Trophoblast cell (in vitro differentiated cells and primary cell): ENCODE results near the gene EDC3.

Experiments
- DNase-seq, 2 donors: peaks; one replicate each; pipeline ENCODE4 v3.0.0-alpha.2; 2016
- H2AFZ ChIP-seq: 2 replicates; pipeline ENCODE4 v1.6.1; 2013; ENCODE audit warnings: low read length, moderate library complexity, mild to moderate bottlenecking; ENCODE audit not compliant: insufficient read depth, poor library complexity
- H2AK5ac ChIP-seq: 2 replicates; pipeline ENCODE4 v1.6.1; 2013; ENCODE audit warnings: mild to moderate bottlenecking, low read length
- H2BK120ac ChIP-seq: 2 replicates; pipeline ENCODE4 v1.6.1; 2013; ENCODE audit warnings: low read length, mild to moderate bottlenecking, moderate library complexity; ENCODE audit not compliant: insufficient read depth, poor library complexity
- H2BK12ac ChIP-seq: 2 replicates; pipeline ENCODE4 v1.6.1; 2013; ENCODE audit warnings: mild to moderate bottlenecking, low read length, moderate library complexity
- H2BK5ac ChIP-seq: 2 replicates; pipeline ENCODE4 v1.6.1; 2013; ENCODE audit warnings: low read length, low read depth, moderate library complexity, mild to moderate bottlenecking; ENCODE audit not compliant: poor library complexity
- H3K14ac ChIP-seq: 2 replicates; pipeline ENCODE4 v1.6.1; 2013; ENCODE audit warnings: mild to moderate bottlenecking, low read length
- H3K18ac ChIP-seq: 2 replicates; pipeline ENCODE4 v1.6.1; 2013; ENCODE audit warnings: mild to moderate bottlenecking, low read length
- H3K23ac ChIP-seq: 2 replicates; pipeline ENCODE4 v1.6.1; 2013; ENCODE audit warnings: low read length
- H3K27ac ChIP-seq: 2 replicates; pipeline ENCODE4 v1.5.1; 2013; ENCODE audit warnings: low read depth, mild to moderate bottlenecking, inconsistent platforms, low read length, moderate library complexity
- H3K27me3 ChIP-seq: 2 replicates; pipeline ENCODE4 v1.6.1; 2013; ENCODE audit warnings: inconsistent platforms, mild to moderate bottlenecking, low read length, moderate library complexity; ENCODE audit not compliant: insufficient read depth
- H3K36me3 ChIP-seq, 2 experiments: 1 replicate in 1 of 2; 2 replicates in 1 of 2; pipeline ENCODE4 v1.6.1; 2013; ENCODE audit warnings: low read length in 2 of 2, mild to moderate bottlenecking in 2 of 2, moderate library complexity in 1 of 2; ENCODE audit not compliant: insufficient read depth in 2 of 2, control insufficient read depth in 1 of 2
- H3K4ac ChIP-seq: 2 replicates; pipeline ENCODE4 v1.6.1; 2013; ENCODE audit warnings: low read depth, mild to moderate bottlenecking, low read length, moderate library complexity
- H3K4me1 ChIP-seq, 2 experiments: 1 replicate in 1 of 2; 2 replicates in 1 of 2; pipeline ENCODE4 v1.6.1; 2013; ENCODE audit warnings: low read length in 2 of 2, mild to moderate bottlenecking in 2 of 2, moderate library complexity in 1 of 2; ENCODE audit not compliant: insufficient read depth in 2 of 2, control insufficient read depth in 1 of 2
- H3K4me2 ChIP-seq: 2 replicates; pipeline ENCODE4 v1.6.1; 2013; ENCODE audit warnings: inconsistent platforms, mild to moderate bottlenecking, low read length, moderate library complexity
- H3K4me3 ChIP-seq: 2 replicates; pipeline ENCODE4 v1.5.1; 2013; ENCODE audit warnings: mild to moderate bottlenecking, low read depth, low read length, inconsistent platforms
- H3K79me1 ChIP-seq: one replicate; pipeline ENCODE4 v1.6.1; 2013; ENCODE audit warnings: low read length
- H3K79me2 ChIP-seq: 2 replicates; pipeline ENCODE4 v1.6.1; 2013; ENCODE audit warnings: low read length, mild to moderate bottlenecking; ENCODE audit not compliant: control insufficient read depth, insufficient read depth, poor library complexity
- H3K9ac ChIP-seq: 2 replicates; pipeline ENCODE4 v1.6.1; 2013; ENCODE audit warnings: mild to moderate bottlenecking, low read length
- H3K9me3 ChIP-seq: 2 replicates; pipeline ENCODE4 v1.6.1; 2013; ENCODE audit warnings: low read depth, mild to moderate bottlenecking, control low read depth, inconsistent platforms, low read length; ENCODE audit not compliant: insufficient read depth
- H4K12ac ChIP-seq: 2 replicates; pipeline ENCODE4 v1.6.1; 2013; ENCODE audit warnings: low read depth, mild to moderate bottlenecking, low read length, moderate library complexity
- H4K8ac ChIP-seq: 2 replicates; pipeline ENCODE4 v1.6.1; 2013; ENCODE audit warnings: low read depth, mild to moderate bottlenecking, low read length, moderate library complexity
- H4K91ac ChIP-seq: one replicate; pipeline ENCODE4 v1.6.1; 2013; ENCODE audit warnings: low read depth, mild to moderate bottlenecking, low read length, moderate library complexity
- WGBS: extraction: QIAGEN DNeasy Blood & Tissue Kit; methylation state at CpG from one replicate; pipeline ENCODE4 v1.1.7; 2013; ENCODE audit warnings: missing lambda C conversion rate; ENCODE audit not compliant: insufficient read length, insufficient coverage; ENCODE audit errors: extremely low coverage; 5-methylcytosine and 5-hydroxymethylcytosine counted together

Gene EDC3

DNA sequence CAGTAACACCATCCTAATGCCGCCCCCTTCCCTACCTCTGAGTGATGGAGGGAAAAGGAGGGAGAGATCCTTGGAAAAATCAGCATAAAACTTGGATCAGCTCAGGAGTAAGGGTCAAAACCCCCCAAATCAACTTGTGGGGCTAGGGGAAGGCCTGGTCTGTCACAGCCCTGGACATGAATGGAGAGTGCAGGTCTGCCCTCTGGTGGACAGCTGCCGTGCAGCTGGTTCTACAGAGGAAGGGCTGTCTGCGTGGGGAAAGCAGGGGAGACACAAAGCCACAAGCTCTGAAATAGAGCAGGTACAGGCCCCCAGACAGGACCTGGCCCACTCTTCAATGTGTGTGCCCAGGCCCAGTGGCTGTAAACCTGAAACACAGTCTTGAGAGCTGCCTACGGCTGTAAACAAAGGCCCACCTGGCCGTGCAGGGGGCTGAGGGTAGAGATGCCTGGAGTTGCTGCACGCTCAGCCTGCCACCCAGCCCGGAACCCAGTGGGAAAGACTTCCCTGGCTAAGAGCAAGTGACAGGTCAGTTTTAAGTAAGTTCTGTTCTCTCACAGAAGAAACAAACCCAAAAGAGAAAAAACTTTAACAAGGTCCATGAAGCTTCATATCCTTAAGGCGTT lies 63.8 kb downstream of the EDC3 start:
- no peak overlapping the region for H4K8ac ChIP-seq
- H3K4me3 ChIP-seq = no peak overlapping the region
- no peak overlapping the region for H3K4me2 ChIP-seq
- DNase-seq = peak; percentile 43 to 73
- H2BK5ac ChIP-seq = no peak overlapping the region
- WGBS = no CpG with 5 or more reads among the region's 8 CpGs
- H3K27ac ChIP-seq = no peak overlapping the region
- H3K79me2 ChIP-seq = no peaks in the 10 kb centered on the region
- H2BK12ac ChIP-seq = no peak overlapping the region
- H3K4me1 ChIP-seq = no peaks in the 10 kb centered on the region
- H3K23ac ChIP-seq = no peak overlapping the region
- no peak overlapping the region for H3K14ac ChIP-seq
- H2BK120ac ChIP-seq = no peak overlapping the region
- H3K27me3 ChIP-seq = no peaks in the 10 kb centered on the region
- H4K12ac ChIP-seq = no peak overlapping the region
- H2AK5ac ChIP-seq = no peak overlapping the region
- H3K9ac ChIP-seq = no peak overlapping the region
- no peak overlapping the region for H3K18ac ChIP-seq
- no peak overlapping the region for H2AFZ ChIP-seq
- H4K91ac ChIP-seq = no peak overlapping the region
- no peaks in the 10 kb centered on the region for H3K9me3 ChIP-seq
- H3K79me1 ChIP-seq = no peaks in the 10 kb centered on the region
- H3K4ac ChIP-seq = no peak overlapping the region
- H3K36me3 ChIP-seq = peaks cover 69 to 80% of the 10 kb centered on the region in 2 experiments

DNA sequence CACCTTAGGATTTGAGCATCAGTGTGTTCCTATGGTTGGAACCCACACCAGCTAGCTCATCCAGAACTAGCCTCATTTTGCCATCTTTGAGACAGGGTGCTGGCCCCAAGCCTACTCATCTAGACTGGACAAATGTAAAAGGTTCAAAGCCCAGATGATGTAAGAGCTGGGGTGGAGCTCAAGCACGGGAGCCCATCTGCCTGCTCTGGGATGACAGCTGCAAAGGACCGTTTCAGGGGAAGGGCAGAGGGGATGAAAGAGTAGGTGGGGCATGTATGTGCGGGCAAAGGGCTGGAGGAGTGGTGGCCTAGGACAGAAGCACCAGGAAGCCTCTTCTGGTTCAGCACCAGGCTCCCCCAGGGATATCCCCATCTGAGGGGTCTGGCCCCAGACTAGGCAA lies 64.4 kb downstream of the EDC3 start:
- Histone ChIP-seq H3K9me3 (no peaks in the 10 kb centered on the region), H3K4me3 (no peak overlapping the region), H4K91ac (no peak overlapping the region), H3K23ac (no peak overlapping the region), H2BK120ac (no peak overlapping the region), H2BK12ac (no peak overlapping the region), H4K8ac (no peak overlapping the region), H3K27ac (no peak overlapping the region), H2BK5ac (no peak overlapping the region), H2AFZ (no peak overlapping the region), H3K4me2 (no peak overlapping the region), H3K36me3 (peaks cover 73 to 81% of the 10 kb centered on the region in 2 experiments), H3K27me3 (no peaks in the 10 kb centered on the region), H2AK5ac (no peak overlapping the region), H3K18ac (no peak overlapping the region), H3K9ac (no peak overlapping the region), H4K12ac (no peak overlapping the region), H3K4me1 (no peaks in the 10 kb centered on the region), H3K4ac (no peak overlapping the region), H3K14ac (no peak overlapping the region), H3K79me1 (no peaks in the 10 kb centered on the region), H3K79me2 (no peaks in the 10 kb centered on the region)
- WGBS = no CpG with 5 or more reads among the region's 3 CpGs
- DNase-seq = peak in 1 of 2 donors; percentile 21

DNA sequence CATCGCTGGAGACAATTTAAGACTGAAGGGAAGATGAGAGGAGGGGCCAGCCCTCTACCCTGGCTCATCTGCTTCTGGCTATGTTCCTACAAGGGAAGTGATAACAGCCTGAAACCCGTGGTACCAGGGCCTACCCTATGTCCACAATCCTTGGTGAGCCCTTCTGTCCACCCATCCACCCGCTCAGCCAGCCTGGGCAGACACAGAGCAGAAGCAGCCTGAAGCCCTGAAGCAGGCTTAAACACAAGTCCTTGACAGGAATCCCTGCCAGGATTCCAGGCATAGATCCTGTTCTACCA lies 64.8 kb downstream of the EDC3 start:
- Histone ChIP-seq H3K4me1 (no peaks in the 10 kb centered on the region), H2BK12ac (no peak overlapping the region), H3K36me3 (peaks cover 74 to 82% of the 10 kb centered on the region in 2 experiments), H3K79me1 (no peaks in the 10 kb centered on the region), H3K9ac (no peak overlapping the region), H3K18ac (no peak overlapping the region), H3K27ac (no peak overlapping the region), H2BK120ac (no peak overlapping the region), H3K23ac (no peak overlapping the region), H3K4me2 (no peak overlapping the region), H4K8ac (no peak overlapping the region), H3K14ac (no peak overlapping the region), H2AFZ (no peak overlapping the region), H3K27me3 (no peaks in the 10 kb centered on the region), H3K4me3 (no peak overlapping the region), H4K91ac (no peak overlapping the region), H4K12ac (no peak overlapping the region), H2BK5ac (no peak overlapping the region), H3K79me2 (no peaks in the 10 kb centered on the region), H3K4ac (no peak overlapping the region), H2AK5ac (no peak overlapping the region), H3K9me3 (no peaks in the 10 kb centered on the region)
- no peak for DNase-seq
- WGBS = no CpG with 5 or more reads among the region's 3 CpGs

DNA sequence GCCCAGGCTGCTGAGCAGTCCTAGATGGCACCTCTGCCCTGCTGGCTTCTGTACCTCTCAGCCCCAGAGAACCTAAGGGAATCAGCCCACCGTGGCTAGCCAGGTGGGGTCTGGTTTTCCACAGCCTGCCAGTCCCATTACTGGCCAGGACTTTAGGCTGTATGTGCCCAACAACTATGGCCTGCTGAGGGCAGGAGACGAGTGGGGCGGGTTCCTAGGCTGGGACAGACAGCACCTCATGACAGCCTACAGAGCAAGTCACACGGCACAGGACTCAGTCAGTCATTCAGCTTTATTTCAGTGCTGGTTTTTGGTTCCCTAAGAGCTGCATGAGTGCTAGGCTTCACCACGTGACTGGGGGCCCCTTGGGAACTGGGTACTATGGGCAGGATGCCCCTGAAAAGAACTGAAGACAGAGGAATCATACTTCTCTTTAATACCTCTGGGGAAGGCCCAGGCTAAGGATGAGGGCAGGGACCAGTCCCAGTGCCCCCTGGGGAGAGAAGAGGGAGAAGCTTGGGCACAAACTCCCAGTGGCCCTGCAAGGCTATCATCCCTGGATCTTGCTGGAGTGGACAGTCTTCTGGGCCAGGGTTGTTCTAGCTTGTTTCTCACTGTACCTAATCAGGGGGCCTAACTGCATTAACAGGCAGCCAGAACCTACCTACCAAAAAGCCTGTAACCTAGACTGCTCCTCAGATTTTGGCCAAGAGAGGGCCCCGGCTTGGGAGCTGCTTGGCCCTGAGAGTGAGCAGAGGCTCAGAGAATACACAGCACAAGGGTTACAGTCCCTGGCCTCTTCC lies 65.3 kb downstream of the EDC3 start:
- Histone ChIP-seq H3K27me3 (no peaks in the 10 kb centered on the region), H3K4me3 (no peak overlapping the region), H3K4me2 (no peak overlapping the region), H3K14ac (no peak overlapping the region), H2BK5ac (no peak overlapping the region), H3K23ac (no peak overlapping the region), H3K79me2 (no peaks in the 10 kb centered on the region), H4K8ac (no peak overlapping the region), H2AK5ac (no peak overlapping the region), H2AFZ (no peak overlapping the region), H3K18ac (no peak overlapping the region), H3K27ac (no peak overlapping the region), H2BK12ac (no peak overlapping the region), H3K9ac (no peak overlapping the region), H3K4me1 (no peaks in the 10 kb centered on the region), H3K4ac (no peak overlapping the region), H3K79me1 (no peaks in the 10 kb centered on the region), H4K91ac (no peak overlapping the region), H3K36me3 (peaks cover 76 to 84% of the 10 kb centered on the region in 2 experiments), H4K12ac (no peak overlapping the region), H2BK120ac (no peak overlapping the region), H3K9me3 (no peaks in the 10 kb centered on the region)
- WGBS = no CpG with 5 or more reads among the region's 6 CpGs
- no peak for DNase-seq
